ENCODE results near the gene MAP3K19.
"Not testable (repeated sequence)": the region's sequence is repeated elsewhere in the genome, so short reads cannot be mapped to it uniquely, and the experiment has no call there.

Gene MAP3K19

GRCh38 chr2:134988994-134989605 lies 58.1 kb downstream of the MAP3K19 start:
- no peak for DNase-seq (ENCODE audit: low read depth in 2 of 3, low spot score in 2 of 3)

- no peak for DNase-seq (ENCODE audit: low read depth in 2 of 3, low spot score in 2 of 3)
Observed at GRCh38 chr2:134985061-134985460, 62.2 kb downstream of the MAP3K19 start.

GRCh38 chr2:134982603-134983002 lies 64.6 kb downstream of the MAP3K19 start:
- no peak for DNase-seq (ENCODE audit: low read depth in 2 of 3, low spot score in 2 of 3)

DNA sequence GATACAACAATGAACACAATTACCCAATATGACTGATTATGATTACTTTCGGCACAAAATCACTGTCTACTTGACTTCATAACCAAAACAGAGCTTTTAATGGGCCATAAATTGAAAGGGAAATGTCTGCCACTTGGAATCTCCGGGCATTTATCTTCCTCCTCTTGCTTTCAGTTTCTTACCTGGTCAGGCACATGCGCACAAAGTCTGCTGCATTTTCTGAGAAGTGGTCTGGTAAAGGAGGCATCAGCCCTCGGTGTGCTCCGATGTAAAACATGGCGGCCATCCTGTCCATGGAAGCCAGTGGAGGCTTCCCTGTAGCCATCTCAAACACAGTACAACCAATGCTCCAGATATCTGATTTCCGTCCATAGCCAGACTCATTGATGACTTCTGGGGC lies 66.6 kb downstream of the MAP3K19 start:
- no peak for DNase-seq (ENCODE audit: low read depth in 2 of 3, low spot score in 2 of 3)

DNA sequence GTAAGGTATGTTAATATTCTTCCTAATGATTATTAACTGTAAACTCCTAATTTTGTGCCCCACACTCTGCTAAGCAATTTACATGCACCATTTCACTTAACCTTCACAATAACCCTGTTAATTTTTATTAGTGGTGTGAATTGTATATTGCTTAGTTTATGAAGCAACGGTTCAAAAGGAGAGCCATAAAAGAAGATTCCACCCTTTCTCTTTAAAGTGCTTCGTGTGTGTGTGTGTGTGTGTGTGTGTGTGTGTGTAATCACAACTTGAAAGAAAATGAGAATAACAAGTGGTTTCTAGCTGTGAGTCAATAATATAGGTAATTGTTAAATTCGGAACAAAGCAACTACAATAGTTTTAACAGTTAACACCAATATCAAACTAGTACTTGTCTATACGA lies 68.0 kb downstream of the MAP3K19 start:
- no peak for DNase-seq (ENCODE audit: low read depth in 2 of 3, low spot score in 2 of 3)

GRCh38 chr2:134977104-134977503 lies 70.1 kb downstream of the MAP3K19 start:
- DNase-seq (ENCODE audit: low read depth in 2 of 3, low spot score in 2 of 3), result not testable (repeated sequence)

- DNase-seq (ENCODE audit: low read depth in 2 of 3, low spot score in 2 of 3), result no peak
Observed at GRCh38 chr2:134976074-134976702, 71.1 kb downstream of the MAP3K19 start.

DNA sequence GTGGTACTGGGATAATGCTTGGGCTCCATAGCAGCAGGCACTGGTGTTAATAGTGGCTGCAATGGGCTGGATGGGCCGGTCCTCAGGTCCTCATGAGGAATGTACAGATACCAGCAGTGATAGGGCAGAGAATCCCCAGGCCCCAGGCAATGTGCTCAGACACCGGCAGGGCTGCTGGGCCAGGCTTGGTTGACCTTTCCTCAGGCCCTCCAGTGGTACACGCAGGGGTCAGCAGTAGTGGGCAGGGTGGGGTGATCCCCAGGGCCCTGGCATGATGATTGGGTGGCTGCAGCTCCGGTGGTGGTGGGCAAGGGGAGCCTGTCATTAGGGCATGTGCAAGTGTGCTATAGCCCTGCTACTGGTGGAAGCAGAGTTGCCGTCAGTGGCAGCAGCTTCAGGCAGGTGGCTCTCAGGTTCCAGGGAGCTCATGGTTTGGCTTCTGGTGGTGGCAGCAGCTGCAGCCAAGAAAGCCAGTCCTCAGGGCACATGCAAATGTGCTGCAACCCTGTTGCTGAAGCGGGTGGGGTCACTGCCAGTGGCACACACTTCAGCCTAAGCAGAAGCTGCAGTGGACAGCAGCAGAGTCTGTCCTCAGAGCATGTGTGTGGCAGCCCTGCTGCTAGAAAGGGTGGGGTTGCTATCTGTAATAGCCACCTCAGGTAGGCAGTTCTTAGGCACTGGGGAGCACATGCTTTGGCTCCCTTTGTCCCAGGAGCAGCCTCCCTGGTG lies 71.8 kb downstream of the MAP3K19 start:
- no peak for DNase-seq (ENCODE audit: low read depth in 2 of 3, low spot score in 2 of 3)

DNA sequence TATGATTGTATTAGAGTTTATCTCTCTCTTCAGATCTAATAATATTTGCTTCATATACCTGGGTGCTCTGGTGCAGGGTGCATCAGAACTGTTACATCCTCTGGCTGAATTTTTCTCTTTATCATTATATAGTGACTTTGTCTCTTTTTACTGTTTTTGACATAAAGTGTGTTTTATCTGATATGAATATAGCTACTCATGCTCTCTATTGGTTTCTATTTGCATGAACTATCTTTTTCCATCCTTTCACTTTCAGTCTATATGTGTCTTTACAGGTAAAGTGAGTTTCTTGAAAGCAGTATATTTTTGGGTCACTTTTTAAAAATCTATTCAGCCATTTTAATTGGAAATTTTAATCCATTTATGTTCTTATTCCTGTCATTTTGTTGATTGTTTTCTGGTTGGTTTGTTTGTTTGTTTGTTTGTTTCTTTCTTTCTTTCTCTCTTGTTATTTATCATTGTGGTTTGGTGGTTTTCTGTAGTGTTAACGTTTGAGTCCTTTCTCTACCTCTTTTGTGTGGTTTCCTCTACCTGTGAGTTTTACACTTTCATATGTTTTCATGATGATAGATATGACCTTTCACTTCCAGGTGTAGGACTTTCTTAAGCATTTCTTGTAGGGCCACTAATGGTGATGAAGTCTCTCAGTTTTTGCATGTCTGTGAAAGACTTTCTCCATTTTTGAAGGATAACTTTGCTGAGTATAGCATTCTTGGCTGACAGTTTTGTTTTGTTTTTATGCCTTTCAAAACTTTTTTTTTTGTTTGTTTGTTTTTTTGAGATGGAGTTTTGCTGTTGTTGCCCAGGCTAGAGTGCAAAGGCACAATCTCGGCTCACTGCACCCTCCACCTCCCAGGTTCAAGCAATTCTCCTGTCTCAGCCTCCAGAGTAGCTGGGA lies 73.8 kb downstream of the MAP3K19 start:
- no peak for DNase-seq (ENCODE audit: low read depth in 2 of 3, low spot score in 2 of 3)

GRCh38 chr2:134967166-134967565 lies 80.1 kb downstream of the MAP3K19 start:
- not testable (repeated sequence) for DNase-seq (ENCODE audit: low read depth in 2 of 3, low spot score in 2 of 3)

DNA sequence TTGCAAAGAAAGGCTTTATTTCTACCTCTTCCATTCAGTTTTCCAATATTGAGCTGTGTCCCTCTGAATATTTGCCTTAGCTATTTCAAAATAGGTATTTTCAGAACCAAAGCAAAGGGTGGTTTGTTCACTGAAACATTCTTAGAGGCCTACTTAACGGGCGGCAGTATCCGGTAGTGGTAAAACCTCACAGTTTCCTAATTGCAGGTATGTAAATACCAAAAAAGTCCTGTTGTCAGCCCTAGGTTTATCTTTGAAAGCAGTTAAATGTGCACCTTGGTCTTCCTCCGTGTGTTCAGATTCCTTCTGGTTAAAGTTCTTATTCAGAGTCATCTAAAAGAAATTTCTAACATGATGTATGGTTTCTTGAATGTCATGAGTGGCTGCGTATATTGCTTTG lies 89.8 kb downstream of the MAP3K19 start:
- DNase-seq (ENCODE audit: low read depth in 2 of 3, low spot score in 2 of 3), result no peak

GRCh38 chr2:134955744-134956143 lies 91.5 kb downstream of the MAP3K19 start:
- DNase-seq (ENCODE audit: low read depth in 2 of 3, low spot score in 2 of 3), result no peak

GRCh38 chr2:134954065-134954464 lies 93.2 kb downstream of the MAP3K19 start:
- DNase-seq (ENCODE audit: low read depth in 2 of 3, low spot score in 2 of 3), result no peak

DNA sequence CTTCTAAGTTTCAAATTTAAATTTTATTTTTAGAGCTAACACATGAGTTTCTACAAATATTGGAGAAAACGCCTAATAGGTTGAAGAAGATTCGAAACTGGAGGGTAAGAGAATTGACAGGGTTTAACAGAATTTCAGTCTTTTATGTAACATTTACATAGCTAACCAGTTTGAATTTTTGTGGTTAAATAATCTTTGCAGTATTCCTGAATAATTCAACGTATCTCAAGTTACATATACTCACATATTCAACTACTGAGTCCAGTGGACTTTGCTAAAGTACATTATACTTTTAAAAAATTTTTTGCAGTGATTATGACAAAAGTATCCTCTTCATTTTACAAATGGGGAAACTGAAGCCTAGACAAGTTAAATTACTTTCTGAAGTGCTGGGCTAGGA lies 94.6 kb downstream of the MAP3K19 start:
- DNase-seq (ENCODE audit: low read depth in 2 of 3, low spot score in 2 of 3), result no peak

GRCh38 chr2:134950886-134951285 lies 96.4 kb downstream of the MAP3K19 start:
- no peak for DNase-seq (ENCODE audit: low read depth in 2 of 3, low spot score in 2 of 3)

GRCh38 chr2:134949981-134950708 lies 97.1 kb downstream of the MAP3K19 start:
- DNase-seq (ENCODE audit: low read depth in 2 of 3, low spot score in 2 of 3), result no peak

DNA sequence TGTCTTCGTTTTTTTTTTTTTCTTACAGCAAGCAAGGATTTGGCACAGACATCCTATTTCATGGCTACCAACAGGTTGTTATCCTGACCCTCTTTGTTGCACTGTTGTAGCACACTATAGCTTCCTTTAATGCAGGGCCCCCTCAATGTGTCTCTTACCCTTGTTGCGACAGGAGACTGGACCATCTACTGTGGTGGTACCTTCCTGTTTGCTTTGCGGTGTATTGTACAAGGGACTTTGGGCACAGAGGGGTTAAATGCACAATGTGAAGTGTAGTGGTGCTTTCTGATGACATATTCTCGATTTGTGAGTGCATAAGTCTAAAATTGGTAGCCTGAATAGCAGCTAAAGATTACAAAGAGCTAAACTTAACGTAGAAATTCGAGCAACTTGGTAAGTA lies 101.2 kb downstream of the MAP3K19 start:
- DNase-seq (ENCODE audit: low read depth in 2 of 3, low spot score in 2 of 3), result no peak

DNA sequence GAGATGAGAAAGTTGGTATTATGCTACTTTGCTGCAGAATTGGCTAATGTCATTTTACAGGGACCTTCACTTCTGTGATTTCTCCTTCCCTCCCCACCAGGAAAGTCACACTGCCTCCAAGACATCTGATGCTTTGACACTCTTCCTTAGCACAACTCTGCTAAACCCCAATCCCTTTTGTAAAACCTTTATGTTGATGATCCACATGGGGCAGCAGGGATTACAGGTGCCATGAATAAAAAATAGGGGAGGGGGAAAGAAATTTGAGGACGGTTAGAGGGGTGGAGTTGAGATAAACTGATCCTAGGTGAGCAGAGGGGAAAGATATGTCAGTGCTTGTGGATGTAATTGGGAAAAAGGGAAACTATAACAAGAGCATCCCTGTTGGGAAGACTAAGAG lies 102.3 kb downstream of the MAP3K19 start:
- no peak for DNase-seq (ENCODE audit: low read depth in 2 of 3, low spot score in 2 of 3)

GRCh38 chr2:134943540-134943939 lies 103.7 kb downstream of the MAP3K19 start:
- no peak for DNase-seq (ENCODE audit: low read depth in 2 of 3, low spot score in 2 of 3)

DNA sequence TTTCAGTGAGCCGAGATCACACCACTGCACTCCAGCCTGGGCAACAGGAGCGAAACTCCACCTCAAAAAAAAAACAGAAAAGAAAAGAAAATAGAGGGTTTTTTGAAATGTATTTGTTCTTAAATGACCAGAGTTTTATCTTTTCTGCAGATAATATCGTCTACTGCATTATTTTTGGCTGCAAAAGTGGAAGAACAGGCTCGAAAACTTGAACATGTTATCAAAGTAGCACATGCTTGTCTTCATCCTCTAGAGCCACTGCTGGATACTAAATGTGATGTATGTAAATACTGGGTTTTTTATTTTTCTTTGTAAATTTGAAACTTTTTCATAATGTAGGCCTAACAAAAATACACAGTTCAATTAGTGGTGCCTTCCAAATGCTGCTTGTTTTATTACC lies 110.6 kb downstream of the MAP3K19 start:
- DNase-seq (ENCODE audit: low read depth in 2 of 3, low spot score in 2 of 3), result no peak

DNA sequence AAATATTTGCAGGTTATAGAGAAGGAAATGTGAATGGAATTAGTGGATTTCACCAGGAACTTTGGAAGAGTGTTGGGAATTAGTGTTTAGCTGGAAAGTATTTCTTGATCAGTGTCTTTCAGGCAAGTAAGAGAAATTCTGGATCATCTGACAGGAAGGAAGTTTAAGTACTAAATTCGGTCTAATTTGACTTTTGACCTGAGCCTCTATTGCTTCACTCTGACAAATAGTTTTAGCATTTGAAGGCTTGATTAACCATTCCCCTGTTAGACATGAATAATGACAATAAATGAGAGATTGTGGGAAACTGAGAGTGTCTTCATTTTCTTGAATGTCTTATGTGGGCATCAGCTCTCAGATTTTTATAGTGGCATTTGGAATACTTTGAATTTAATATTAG lies 112.6 kb downstream of the MAP3K19 start:
- no peak for DNase-seq (ENCODE audit: low read depth in 2 of 3, low spot score in 2 of 3)

Measured in activated CD8-positive, alpha-beta memory T cell treated with anti-CD3 and anti-CD28 coated beads for 48 hours (primary cell).